ENCODE results near the gene ARMC2. TPM values are rescaled to one million over a fixed set of nuclear protein-coding genes. Genes with fewer than 3 reads are reported as not detected.

ARMC2 gene
- total and polyA plus RNA-seq, 2 experiments from 2014 or later: 0.97 to 4.4 TPM

DNA sequence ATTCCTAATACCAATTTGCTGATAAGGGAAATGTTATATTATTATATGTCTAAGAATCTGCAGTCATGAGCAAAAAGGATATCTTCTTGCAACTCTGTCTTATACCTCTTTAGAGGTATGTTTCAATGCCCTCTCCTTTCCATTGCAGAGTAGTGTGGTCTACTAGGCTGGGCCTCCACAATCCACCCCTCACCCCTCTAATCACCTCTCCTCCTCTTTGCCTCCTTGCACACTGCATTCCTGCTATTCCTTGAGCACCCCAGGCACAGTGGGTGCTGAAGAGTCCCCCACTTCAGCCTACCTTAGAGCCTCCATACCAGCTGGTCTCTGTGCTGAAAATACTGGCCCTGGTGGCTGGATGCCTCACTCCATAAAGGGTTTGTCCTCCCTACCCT is 26.9 kb downstream of the ARMC2 start:
- in situ Hi-C loops (cut with MboI): no loop called here

GRCh38 chr6:108877046-108877751 is 29.0 kb downstream of the ARMC2 start:
- Histone ChIP-seq H3K4me3 (peak overlapping the region; percentile 40), H4K20me1 (ENCODE audit: insufficient read depth) (no peaks in the 10 kb centered on the region), H3K9me2 (ENCODE audit: insufficient read depth) (no peaks in the 10 kb centered on the region), H3F3A (ENCODE audit: insufficient read depth) (peaks cover 33% of the 10 kb centered on the region), H3K9ac (no peak overlapping the region), H3K4me2 (ENCODE audit: unreplicated experiment) (peak overlapping the region; percentile 58), H2AFZ (peak overlapping the region; percentile 5; the same call in 1 of the 2 replicates), H3K79me2 (ENCODE audit: insufficient read depth) (no peaks in the 10 kb centered on the region), H3K36me3 (ENCODE audit: low read depth) (no peaks in the 10 kb centered on the region), H3K9me3 (ENCODE audit: low read depth) (no peaks in the 10 kb centered on the region), H3K27me3 (replicated peaks; ENCODE audit: insufficient read depth) (no peaks in the 10 kb centered on the region), H3K4me1 (ENCODE audit: insufficient read depth) (peaks cover 31% of the 10 kb centered on the region), H3K27ac (peak overlapping the region; percentile 53)
- WGBS, 2 experiments (ENCODE audit: low coverage in 1 of 2, low lambda C conversion rate in 2 of 2, missing lambda C conversion rate in 2 of 2): 11 to 12% methylated on average over 7 of the region's 7 CpGs
- DNase-seq: peak; percentile 80
- in situ Hi-C loops (cut with MboI): no loop called here
- TF ChIP-seq EZH2phosphoT487 (IDR thresholded peaks at IDR 0.05; ENCODE audit: insufficient read depth, low read depth): no peak
- TF ChIP-seq EZH2 (IDR thresholded peaks at IDR 0.05; ENCODE audit: insufficient read depth, poor library complexity, severe bottlenecking): no peak

More for the DNA sequence above, 26.9 kb downstream of the ARMC2 start:
- no peaks in the 10 kb centered on the region for H3K9me2 ChIP-seq (ENCODE audit: insufficient read depth)
- 0 out of 2 replicates have a peak overlapping the region, but pooled peaks have one; percentile 48 for H2AFZ ChIP-seq
- H4K20me1 ChIP-seq (ENCODE audit: insufficient read depth): no peaks in the 10 kb centered on the region
- H3K9me3 ChIP-seq (ENCODE audit: low read depth): no peaks in the 10 kb centered on the region
- no peak overlapping the region for H3K9ac ChIP-seq
- no peak overlapping the region for H3K4me3 ChIP-seq
- H3K79me2 ChIP-seq (ENCODE audit: insufficient read depth): no peaks in the 10 kb centered on the region
- TF ChIP-seq EZH2 (IDR thresholded peaks at IDR 0.05; ENCODE audit: insufficient read depth, poor library complexity, severe bottlenecking): no peak
- TF ChIP-seq EZH2phosphoT487 (IDR thresholded peaks at IDR 0.05; ENCODE audit: insufficient read depth, low read depth): no peak
- H3K4me2 ChIP-seq (ENCODE audit: unreplicated experiment): peak overlapping the region; percentile 49
- H3F3A ChIP-seq (ENCODE audit: insufficient read depth): peaks cover 33% of the 10 kb centered on the region
- H3K36me3 ChIP-seq (ENCODE audit: low read depth): no peaks in the 10 kb centered on the region
- no peaks in the 10 kb centered on the region for H3K27me3 ChIP-seq (replicated peaks; ENCODE audit: insufficient read depth)
- 0 out of 2 replicates have a peak overlapping the region, but pooled peaks have one; percentile 72 for H3K27ac ChIP-seq
- no peak for DNase-seq
- H3K4me1 ChIP-seq (ENCODE audit: insufficient read depth): peaks cover 31% of the 10 kb centered on the region

DNA sequence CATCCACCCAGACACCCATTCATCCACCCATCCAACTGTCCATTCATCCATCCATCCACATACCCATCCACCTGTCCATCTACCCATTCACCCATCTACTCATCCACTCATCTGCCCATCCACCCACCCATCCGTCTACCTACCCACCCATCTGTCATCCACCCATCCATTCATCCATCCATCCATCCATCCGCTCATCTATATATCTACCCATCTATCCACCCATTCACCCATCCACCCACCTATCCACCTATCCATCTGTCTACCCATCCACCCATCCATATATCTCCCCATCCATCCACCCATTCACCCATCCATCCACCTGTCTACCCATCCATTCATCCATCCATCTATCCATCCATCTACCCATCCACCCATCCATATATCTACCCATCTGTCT is 30.7 kb downstream of the ARMC2 start:
- H3K9me3 ChIP-seq (ENCODE audit: low read depth): no peaks in the 10 kb centered on the region
- TF ChIP-seq EZH2 (IDR thresholded peaks at IDR 0.05; ENCODE audit: insufficient read depth, poor library complexity, severe bottlenecking): no peak
- no peak for TF ChIP-seq EZH2phosphoT487 (IDR thresholded peaks at IDR 0.05; ENCODE audit: insufficient read depth, low read depth)
- no peak overlapping the region for H2AFZ ChIP-seq

GRCh38 chr6:108883172-108883571 is 35.0 kb downstream of the ARMC2 start:
- Histone ChIP-seq H4K20me1 (ENCODE audit: insufficient read depth) (no peaks in the 10 kb centered on the region), H3F3A (ENCODE audit: insufficient read depth) (peaks cover 4% of the 10 kb centered on the region), H3K9me3 (ENCODE audit: low read depth) (no peaks in the 10 kb centered on the region), H3K9me2 (ENCODE audit: insufficient read depth) (no peaks in the 10 kb centered on the region), H2AFZ (no peak overlapping the region), H3K4me3 (no peak overlapping the region), H3K4me2 (ENCODE audit: unreplicated experiment) (no peak overlapping the region), H3K4me1 (ENCODE audit: insufficient read depth) (0 out of 2 replicates have a peak, but pooled peaks cover 1% of the 10 kb centered on the region), H3K27me3 (replicated peaks; ENCODE audit: insufficient read depth) (no peaks in the 10 kb centered on the region), H3K27ac (no peak overlapping the region), H3K79me2 (ENCODE audit: insufficient read depth) (no peaks in the 10 kb centered on the region), H3K9ac (no peak overlapping the region), H3K36me3 (ENCODE audit: low read depth) (no peaks in the 10 kb centered on the region)
- in situ Hi-C loops (cut with MboI): no loop called here
- WGBS, 2 experiments (ENCODE audit: low coverage in 1 of 2, low lambda C conversion rate in 2 of 2, missing lambda C conversion rate in 2 of 2): 100% methylated on average over 1 of the region's 1 CpG
- no peak for DNase-seq
- TF ChIP-seq EZH2phosphoT487 (IDR thresholded peaks at IDR 0.05; ENCODE audit: insufficient read depth, low read depth) (no peak), EZH2 (IDR thresholded peaks at IDR 0.05; ENCODE audit: insufficient read depth, poor library complexity, severe bottlenecking) (no peak)

More for the DNA sequence above, 30.7 kb downstream of the ARMC2 start:
- Histone ChIP-seq H4K20me1 (ENCODE audit: insufficient read depth) (no peaks in the 10 kb centered on the region), H3K36me3 (ENCODE audit: low read depth) (no peaks in the 10 kb centered on the region), H3K27me3 (replicated peaks; ENCODE audit: insufficient read depth) (no peaks in the 10 kb centered on the region), H3K9ac (no peak overlapping the region), H3K4me2 (ENCODE audit: unreplicated experiment) (no peak overlapping the region), H3K79me2 (ENCODE audit: insufficient read depth) (no peaks in the 10 kb centered on the region), H3K9me2 (ENCODE audit: insufficient read depth) (no peaks in the 10 kb centered on the region), H3K4me3 (no peak overlapping the region), H3K4me1 (ENCODE audit: insufficient read depth) (peaks cover 31% of the 10 kb centered on the region), H3K27ac (no peak overlapping the region), H3F3A (ENCODE audit: insufficient read depth) (peaks cover 33% of the 10 kb centered on the region)
- no peak for DNase-seq
- in situ Hi-C loops (cut with MboI): no loop called here
- 94 to 100% methylated on average over 2 of the region's 2 CpGs for WGBS, 2 experiments (ENCODE audit: low coverage in 1 of 2, low lambda C conversion rate in 2 of 2, missing lambda C conversion rate in 2 of 2)

All from GM23248 (cell line).